ENCODE results near the gene RIC1.

- no peak for TF ChIP-seq CTCF (IDR thresholded peaks at IDR 0.05)
- no peak for TF ChIP-seq POLR2AphosphoS5 (IDR thresholded peaks at IDR 0.05; ENCODE audit: low read depth, low read length)
- TF ChIP-seq REST (IDR thresholded peaks at IDR 0.05; ENCODE audit: low read depth, low read length), result no peak
- no peak for TF ChIP-seq ZBTB33 (IDR thresholded peaks at IDR 0.05; ENCODE audit: borderline replicate concordance, low read depth)
- no peak for TF ChIP-seq MAX (IDR thresholded peaks at IDR 0.05; ENCODE audit: low read depth)
- TF ChIP-seq GABPA (IDR thresholded peaks at IDR 0.05; ENCODE audit: low read depth), result no peak
- TF ChIP-seq TEAD4 (IDR thresholded peaks at IDR 0.05; ENCODE audit: borderline replicate concordance, insufficient read depth), result no peak
- TF ChIP-seq MEF2A (IDR thresholded peaks at IDR 0.05; ENCODE audit: borderline replicate concordance, low read depth), result no peak
These were observed 106.2 kb downstream of the RIC1 start for GRCh38 chr9:5735072-5735471.

All from SK-N-SH (cell line).